Cardiac ventricle fibroblast (primary cell): ENCODE data around the gene MEIS3. TPM values are rescaled to one million over a fixed set of nuclear protein-coding genes. Genes with fewer than 3 reads are reported as not detected.

ENCODE experiments used
- total RNA-seq: library from RNA; depleted of rRNA; stranded (reverse); fragments of >200 nt; gene quantifications from 2 replicates; pipeline ENCODE4 v1.2.3, GENCODE V29; 2015

The MEIS3 gene
- 20.4 and 27.8 TPM in 2 replicates for total RNA-seq

DNA sequence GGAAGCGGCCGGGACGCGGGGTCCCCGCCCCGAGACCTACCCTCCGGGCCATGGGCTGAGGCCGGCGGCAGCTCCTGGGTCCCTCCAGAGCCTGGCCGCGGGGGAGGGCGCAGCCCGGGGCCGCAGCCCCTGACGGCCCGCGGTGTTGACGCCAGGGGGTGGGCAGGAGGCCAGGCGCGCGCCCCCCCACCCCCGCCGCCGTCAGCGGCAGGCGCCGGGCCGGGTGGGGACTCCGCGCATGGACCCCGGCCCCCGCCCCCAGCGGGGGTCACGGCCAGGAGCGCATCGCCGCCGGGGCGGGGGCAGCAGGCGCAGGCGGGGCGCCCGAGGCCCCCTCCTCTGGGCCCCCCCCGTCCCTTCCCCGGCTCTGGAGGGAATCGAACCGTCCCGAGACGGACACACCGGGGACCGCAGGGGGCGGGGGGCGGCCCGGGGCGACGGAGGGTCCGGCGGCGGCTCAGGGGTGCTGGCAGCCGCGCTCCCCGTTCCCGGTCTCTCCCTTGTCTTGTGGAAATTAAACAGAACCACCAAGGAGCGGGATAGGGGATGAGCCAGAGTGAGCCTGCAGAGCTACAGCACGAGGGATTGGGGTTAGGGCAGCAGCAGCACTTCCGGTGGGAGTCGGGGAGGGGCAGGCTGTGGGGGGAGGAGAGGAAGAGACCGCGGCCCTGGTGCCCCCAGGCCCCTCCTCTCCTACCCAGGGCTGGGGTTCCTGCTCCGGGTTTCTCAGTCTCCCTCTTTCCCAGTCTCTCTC lies at the start of gene MEIS3:
MEIS3 (minus strand) TSS at position 498 of the 754 bp plus-strand sequence; CDS start at position 52, 446 bp downstream.

Other genes starting within 250 kb of the MEIS3 start
- gene BBC3, start 188.3 kb downstream of the MEIS3 start, total RNA-seq = 9.4 and 10.4 TPM in 2 replicates
- gene CCDC9, start 163.0 kb downstream of the MEIS3 start, total RNA-seq = 12.1 and 20.8 TPM in 2 replicates
- 7.4 and 12.9 TPM in 2 replicates for gene INAFM1, start 144.6 kb downstream of the MEIS3 start, total RNA-seq
- gene C5AR1, start 109.7 kb downstream of the MEIS3 start, total RNA-seq = 0.05 TPM in 1 of 2 replicates, not detected in the other
- gene C5AR2, start 87.4 kb downstream of the MEIS3 start, total RNA-seq = not detected in 2 replicates
- 5.3 and 8.2 TPM in 2 replicates for gene DHX34, start 70.2 kb downstream of the MEIS3 start, total RNA-seq
- gene SLC8A2, start 52.4 kb upstream of the MEIS3 start, total RNA-seq = not detected in 2 replicates
- gene KPTN, start 64.7 kb upstream of the MEIS3 start, total RNA-seq = 4.1 and 4.3 TPM in 2 replicates
- 83.4 and 91.9 TPM in 2 replicates for gene NAPA, start 95.5 kb upstream of the MEIS3 start, total RNA-seq
- gene ZNF541, start 153.6 kb upstream of the MEIS3 start, total RNA-seq = not detected in 2 replicates
- gene BICRA, start 189.6 kb upstream of the MEIS3 start, total RNA-seq = 14.9 and 22.2 TPM in 2 replicates